AG10803 (cell line): Measurements from ENCODE around the gene SCRN3.

Source experiments
- DNase-seq: peaks from one replicate; pipeline ENCODE4 v3.0.0; 2010; ENCODE audit warnings: low read depth
- H3K4me3 ChIP-seq: 2 replicates; pipeline ENCODE4 v1.5.1; 2011; ENCODE audit warnings: mild to moderate bottlenecking, low read length, control low read depth
- CTCF ChIP-seq: conservative IDR thresholded peaks from 2 replicates; pipeline ENCODE4 v1.5.1; 2011; ENCODE audit warnings: mild to moderate bottlenecking, low read length, control low read depth, inconsistent platforms

Gene SCRN3

GRCh38 chr2:174450021-174450816 is 54.7 kb downstream of the SCRN3 start:
- DNase-seq, result no peak
- TF ChIP-seq CTCF, result no peak
- H3K4me3 ChIP-seq, result no peak overlapping the region

- no peak overlapping the region for H3K4me3 ChIP-seq
- DNase-seq, result no peak
- no peak for TF ChIP-seq CTCF
Measured at GRCh38 chr2:174454566-174454965, 59.0 kb downstream of the SCRN3 start.

GRCh38 chr2:174461221-174461620 is 65.7 kb downstream of the SCRN3 start:
- no peak for DNase-seq
- H3K4me3 ChIP-seq, result no peak overlapping the region
- TF ChIP-seq CTCF, result no peak

- no peak for DNase-seq
- no peak for TF ChIP-seq CTCF
- no peak overlapping the region for H3K4me3 ChIP-seq
Measured at GRCh38 chr2:174465327-174465726, 69.8 kb downstream of the SCRN3 start.

GRCh38 chr2:174473796-174474195 is 78.3 kb downstream of the SCRN3 start:
- DNase-seq, result peak; percentile 28
- no peak for TF ChIP-seq CTCF
- no peak overlapping the region for H3K4me3 ChIP-seq

GRCh38 chr2:174477759-174478158 is 82.2 kb downstream of the SCRN3 start:
- no peak for DNase-seq
- TF ChIP-seq CTCF, result no peak
- no peak overlapping the region for H3K4me3 ChIP-seq
